Choroid plexus epithelial cell (primary cell): ENCODE measurements around the gene DBP.

Experiments used
- DNase-seq: peaks from one replicate; pipeline ENCODE4 v3.0.0-alpha.2; 2010; ENCODE audit warnings: low read depth
- H3K4me3 ChIP-seq: 2 replicates; pipeline ENCODE4 v1.5.1; 2011; ENCODE audit warnings: low read depth, mild to moderate bottlenecking, control low read depth, low read length, moderate library complexity
- CTCF ChIP-seq: conservative IDR thresholded peaks from 2 replicates; pipeline ENCODE4 v1.5.1; 2011; ENCODE audit warnings: low read depth, mild to moderate bottlenecking, control low read depth, inconsistent platforms, low read length, moderate library complexity

DBP gene

GRCh38 chr19:48624791-48625723 lies 12.1 kb downstream of the DBP start:
- DNase-seq = no peak
- peak overlapping the region; percentile 70 for H3K4me3 ChIP-seq
- no peak for TF ChIP-seq CTCF

DNA sequence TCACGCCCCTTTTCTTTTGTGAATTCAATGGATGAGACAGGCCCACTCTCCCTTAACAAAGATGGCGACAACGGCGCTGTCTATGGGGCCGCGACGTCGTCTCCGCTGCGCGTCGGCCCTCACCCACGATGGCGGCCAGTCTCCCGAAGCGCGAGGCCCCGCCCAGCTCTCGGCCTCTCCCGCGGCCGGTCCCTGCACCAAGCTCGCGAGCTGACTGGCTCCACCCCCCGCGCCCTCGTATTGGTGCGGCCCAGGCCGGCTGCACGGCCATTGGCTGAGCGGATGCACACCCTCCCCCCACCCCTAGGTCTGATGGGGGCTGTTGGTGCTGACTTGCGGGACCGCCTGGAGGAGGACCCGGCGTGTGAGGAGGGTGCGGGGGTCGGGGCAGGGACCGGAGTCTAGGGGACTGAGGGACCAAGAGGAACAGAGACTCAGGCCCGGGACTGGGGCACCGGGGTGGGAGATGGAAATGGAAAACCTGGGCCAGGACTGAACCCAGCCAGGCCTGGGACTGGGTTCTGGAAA lies 13.0 kb downstream of the DBP start:
- H3K4me3 ChIP-seq = peak overlapping the region; percentile 70
- peak; percentile 99 for DNase-seq
- no peak for TF ChIP-seq CTCF

GRCh38 chr19:48623556-48624066 lies 13.6 kb downstream of the DBP start:
- peak overlapping the region; percentile 50 for H3K4me3 ChIP-seq
- DNase-seq = no peak
- no peak for TF ChIP-seq CTCF

GRCh38 chr19:48619692-48620585 lies 17.2 kb downstream of the DBP start:
- H3K4me3 ChIP-seq = peak overlapping the region; percentile 99
- TF ChIP-seq CTCF = peak; percentile 2
- no peak for DNase-seq

DNA sequence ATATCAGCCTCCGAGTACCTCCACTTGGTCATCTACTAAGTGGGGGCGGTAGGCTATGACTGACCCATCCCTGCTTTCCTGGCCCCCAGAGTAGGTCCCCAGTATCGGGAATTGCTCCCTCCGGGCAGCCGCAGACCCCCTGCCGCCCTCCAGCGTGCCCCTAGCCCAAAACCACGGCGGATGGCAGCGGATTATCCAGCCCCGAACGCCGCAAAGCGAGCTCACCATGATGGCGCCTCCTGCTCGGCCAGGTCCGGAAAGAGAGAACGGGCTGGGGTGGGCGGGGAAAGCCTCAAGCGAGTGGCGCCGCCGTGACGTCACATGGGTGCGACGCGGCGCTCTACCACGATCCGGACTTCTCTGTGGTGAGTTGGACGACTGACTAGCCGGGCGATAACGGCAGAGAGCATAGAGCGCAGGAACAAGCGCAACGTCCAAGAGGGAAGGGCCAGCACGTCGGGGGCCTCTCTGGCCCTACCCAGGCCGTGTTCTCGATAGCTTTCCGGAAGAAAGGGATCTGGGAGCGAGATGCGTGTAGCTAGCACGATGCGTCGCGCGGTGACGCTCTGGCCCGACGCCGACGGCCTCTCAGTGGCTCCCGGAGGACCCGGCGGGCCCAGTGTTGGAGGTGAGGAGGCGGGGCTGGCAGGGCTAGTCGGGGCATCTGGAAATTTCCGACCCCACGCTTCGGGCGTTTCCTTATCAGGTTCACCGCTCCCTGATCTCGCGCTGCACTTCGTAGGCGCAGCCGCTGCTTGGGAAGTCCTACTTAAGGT lies 18.1 kb downstream of the DBP start, which contains the start of the genes RPL18 and SPHK2:
RPL18 (minus strand) TSS at position 263 of the 776 bp plus-strand sequence; CDS start at position 228, 35 bp downstream.
SPHK2 (plus strand) TSS at position 591 of the 776 bp plus-strand sequence. CDS start 1,009 bp downstream, outside the sequence.
- peak within 1 kb of the TSS; percentile 99 for H3K4me3 ChIP-seq
- DNase-seq = peak; percentile 100
- no peak for TF ChIP-seq CTCF
